Measurements from ENCODE around the gene TRPM7.
"Not testable (repeated sequence)": the region's sequence is repeated elsewhere in the genome, so short reads cannot be mapped to it uniquely, and the experiment has no call there.

Gene TRPM7

GRCh38 chr15:50686469-50687301, at the start of gene TRPM7:
Gene TRPM7, minus strand, starts transcription at chr15:50686797. Its CDS starts 264 bp downstream, at chr15:50686533.
- DNase-seq (ENCODE audit: low read depth in 2 of 2), result peak; percentile 52 to 78

- DNase-seq (ENCODE audit: low read depth in 2 of 2), result no peak
These were observed 48.6 kb upstream of the TRPM7 start for GRCh38 chr15:50735156-50735555.

GRCh38 chr15:50726315-50726714, 39.7 kb upstream of the TRPM7 start:
- no peak for DNase-seq (ENCODE audit: low read depth in 2 of 2)

- DNase-seq (ENCODE audit: low read depth in 2 of 2), result no peak
These were observed 32.1 kb upstream of the TRPM7 start for GRCh38 chr15:50718700-50719125.

GRCh38 chr15:50712018-50712417, 25.4 kb upstream of the TRPM7 start:
- no peak for DNase-seq (ENCODE audit: low read depth in 2 of 2)

GRCh38 chr15:50710585-50710984, 24.0 kb upstream of the TRPM7 start:
- no peak for DNase-seq (ENCODE audit: low read depth in 2 of 2)

- DNase-seq (ENCODE audit: low read depth in 2 of 2), result no peak
These were observed 21.4 kb upstream of the TRPM7 start for GRCh38 chr15:50707878-50708427.

- no peak for DNase-seq (ENCODE audit: low read depth in 2 of 2)
These were observed 16.3 kb upstream of the TRPM7 start for GRCh38 chr15:50702762-50703334.

GRCh38 chr15:50698101-50698500, 11.5 kb upstream of the TRPM7 start:
- DNase-seq (ENCODE audit: low read depth in 2 of 2), result no peak

GRCh38 chr15:50697109-50697797, 10.7 kb upstream of the TRPM7 start:
- no peak for DNase-seq (ENCODE audit: low read depth in 2 of 2)

GRCh38 chr15:50694634-50695165, 8.1 kb upstream of the TRPM7 start:
- not testable (repeated sequence) for DNase-seq (ENCODE audit: low read depth in 2 of 2)

GRCh38 chr15:50687302-50687902, 805 bp upstream of the TRPM7 start:
- no peak for DNase-seq (ENCODE audit: low read depth in 2 of 2)

- DNase-seq (ENCODE audit: low read depth in 2 of 2), result peak; percentile 39 to 68
These were observed 575 bp downstream of the TRPM7 start for GRCh38 chr15:50685976-50686468.

- DNase-seq (ENCODE audit: low read depth in 2 of 2), result no peak
These were observed 1.2 kb downstream of the TRPM7 start for GRCh38 chr15:50685191-50685975.

- no peak for DNase-seq (ENCODE audit: low read depth in 2 of 2)
These were observed 5.1 kb downstream of the TRPM7 start for GRCh38 chr15:50681467-50681866.

GRCh38 chr15:50676799-50677483, 9.7 kb downstream of the TRPM7 start:
- no peak for DNase-seq (ENCODE audit: low read depth in 2 of 2)

GRCh38 chr15:50675535-50676144, 11.0 kb downstream of the TRPM7 start:
- DNase-seq (ENCODE audit: low read depth in 2 of 2), result no peak

- DNase-seq (ENCODE audit: low read depth in 2 of 2), result no peak
These were observed 16.5 kb downstream of the TRPM7 start for GRCh38 chr15:50670115-50670514.

- no peak for DNase-seq (ENCODE audit: low read depth in 2 of 2)
These were observed 17.0 kb downstream of the TRPM7 start for GRCh38 chr15:50669611-50670010.

- DNase-seq (ENCODE audit: low read depth in 2 of 2), result no peak
These were observed 20.7 kb downstream of the TRPM7 start for GRCh38 chr15:50665938-50666337.
